Tibial nerve (tissue), 3 donors: ENCODE data around the gene FGF1.

Source experiments
- CTCF ChIP-seq, 5 experiments: fragments of 200-600 bp in 3 of 5; fragments of 450-650 bp in 2 of 5; sonication (generic) in 3 of 5; IDR thresholded peaks; one replicate each; pipeline ENCODE4 v1.5.1; 2016 to 2019; ENCODE audit warnings: antibody characterized with exemption in 5 of 5, mild to moderate bottlenecking in 3 of 5, moderate library complexity in 2 of 5
- POLR2A ChIP-seq, 2 donors: fragments of 450-650 bp; IDR thresholded peaks; one replicate each; pipeline ENCODE4 v1.6.1; 2017; ENCODE audit warnings: antibody characterized with exemption in 2 of 2, mild to moderate bottlenecking in 2 of 2, moderate library complexity in 2 of 2

- TF ChIP-seq CTCF (IDR thresholded peaks at IDR 0.05), result no peak
- no peak for TF ChIP-seq POLR2A (IDR thresholded peaks at IDR 0.05)
These were observed 49.8 kb downstream of the FGF1 start for GRCh38 chr5:142636093-142636492.
